HG02678 (cell line): ENCODE results near the gene PDE2A.
"Not testable (repeated sequence)": the region's sequence is repeated elsewhere in the genome, so short reads cannot be mapped to it uniquely, and the experiment has no call there.

Experiments
- ATAC-seq: cut with Tn5 transposase; IDR thresholded peaks from one replicate; pipeline ENCODE4 v1.9.1; 2021; ENCODE audit warnings: mild to moderate bottlenecking, moderate library complexity; ENCODE audit not compliant: unreplicated experiment

Gene PDE2A

DNA sequence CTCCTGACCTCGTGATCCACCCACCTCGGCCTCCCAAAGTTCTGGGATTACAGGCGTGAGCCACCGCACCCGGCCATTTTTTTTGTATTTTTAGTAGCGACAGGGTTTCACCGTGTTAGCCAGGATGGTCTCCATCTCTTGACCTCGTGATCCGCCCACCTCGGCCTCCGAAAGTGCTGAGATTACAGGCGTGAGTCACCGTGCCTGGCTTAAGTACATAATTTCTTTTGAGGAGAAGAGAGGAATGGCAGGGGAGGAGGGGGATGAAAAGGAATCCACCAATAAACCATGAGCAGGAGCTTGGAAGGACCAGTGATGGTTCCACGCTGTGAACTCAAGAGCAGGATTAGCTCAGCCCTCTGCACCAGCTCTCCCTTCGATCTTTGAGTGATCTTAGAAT lies 113.4 kb downstream of the PDE2A start:
- not testable (repeated sequence) for ATAC-seq

GRCh38 chr11:72556433-72556832 lies 117.8 kb downstream of the PDE2A start:
- ATAC-seq: no peak

GRCh38 chr11:72555014-72555522 lies 119.2 kb downstream of the PDE2A start:
- not testable (repeated sequence) for ATAC-seq

- ATAC-seq: no peak
Observed at GRCh38 chr11:72553706-72554105, 120.5 kb downstream of the PDE2A start.

- ATAC-seq: no peak
Observed at GRCh38 chr11:72552399-72552910, 121.8 kb downstream of the PDE2A start.

DNA sequence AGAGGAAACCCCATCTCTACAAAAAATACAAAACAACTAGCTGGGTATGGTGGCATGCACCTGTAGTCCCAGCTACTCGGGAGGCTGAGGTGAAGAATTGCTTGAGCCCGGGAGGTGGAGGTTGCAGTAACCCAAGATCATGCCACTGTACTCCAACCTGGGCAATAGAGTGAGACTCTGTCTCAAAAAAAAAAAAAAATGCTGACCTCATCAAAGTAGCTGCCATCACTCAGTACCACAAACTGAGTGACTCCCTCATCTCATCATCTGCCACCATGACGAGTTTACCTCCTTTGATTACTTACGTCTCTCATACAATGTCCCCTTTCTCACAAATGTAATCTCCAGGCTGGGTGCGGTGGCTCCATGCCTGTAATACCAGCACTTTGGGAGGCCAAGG lies 122.7 kb downstream of the PDE2A start:
- no peak for ATAC-seq

DNA sequence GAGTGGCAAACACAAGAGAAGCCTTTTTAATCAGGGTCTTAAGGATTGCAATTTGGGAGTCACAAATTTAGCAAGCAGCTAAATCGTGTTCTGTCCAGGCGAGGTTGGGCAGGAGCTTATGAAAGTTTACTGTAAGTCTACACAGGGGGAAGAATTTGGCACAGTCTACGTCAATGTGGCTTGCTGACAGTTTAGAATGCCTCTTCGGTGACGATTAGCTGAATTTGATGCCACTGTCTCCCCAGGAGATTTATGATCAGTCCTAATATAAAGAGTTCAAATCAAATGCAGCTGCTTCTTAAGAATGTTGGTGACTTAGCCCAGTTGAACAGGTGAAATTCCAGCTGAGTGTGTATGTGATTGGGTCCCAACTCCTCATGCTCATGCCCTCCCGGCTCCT lies 125.8 kb downstream of the PDE2A start:
- ATAC-seq: no peak

DNA sequence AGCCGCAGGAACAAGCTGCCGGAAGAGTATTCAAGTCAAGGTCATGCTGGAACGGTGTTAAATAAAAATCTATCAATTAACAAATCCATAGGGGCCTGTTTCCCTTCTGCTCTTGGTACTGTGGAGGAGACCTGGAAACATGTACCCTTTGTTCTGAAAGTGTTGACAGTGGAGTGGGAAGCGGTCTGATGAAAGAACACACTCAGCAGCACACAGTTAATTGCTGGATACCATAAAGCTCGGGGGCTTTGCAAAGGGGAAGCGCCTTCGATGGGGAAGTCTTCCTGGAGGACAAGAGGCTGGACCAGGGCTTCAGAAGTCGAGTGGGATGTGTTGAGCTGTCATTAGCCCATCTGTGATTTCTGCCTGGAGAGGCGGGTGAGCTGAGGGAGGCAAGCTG lies 127.4 kb downstream of the PDE2A start:
- no peak for ATAC-seq

GRCh38 chr11:72544589-72544988 lies 129.6 kb downstream of the PDE2A start:
- ATAC-seq: no peak

DNA sequence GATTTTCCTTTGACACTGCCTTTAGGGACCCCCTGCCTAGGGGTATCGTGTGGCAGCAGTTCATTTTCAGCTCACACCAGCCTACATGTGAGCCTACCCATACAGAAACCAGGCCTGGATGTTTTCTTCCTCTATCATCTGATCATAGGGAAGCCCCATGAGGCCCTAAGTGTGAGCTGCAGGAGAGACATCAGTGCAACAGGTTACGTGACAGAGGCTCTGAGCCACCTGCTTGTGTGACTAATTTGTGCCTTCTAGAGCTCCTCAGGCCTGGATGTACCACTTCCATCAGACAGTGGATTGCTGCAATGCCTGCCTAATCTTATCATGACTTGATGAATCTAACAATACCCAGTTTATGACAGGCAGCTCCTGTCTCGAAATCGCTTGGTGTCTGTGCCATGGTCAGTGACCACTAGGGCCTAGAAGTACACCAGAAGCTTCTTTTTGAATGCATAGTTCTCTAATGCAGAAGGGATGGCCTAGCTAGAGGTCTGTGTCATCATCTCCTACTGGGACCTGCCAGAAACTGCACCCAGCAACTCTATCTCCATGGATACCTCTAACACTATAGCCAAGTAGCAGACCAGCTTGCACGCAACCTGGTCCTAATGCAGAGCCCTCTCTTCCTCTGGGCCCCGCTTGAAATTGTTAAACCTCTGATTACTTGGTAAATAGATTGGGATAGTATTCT lies 130.2 kb downstream of the PDE2A start:
- ATAC-seq: no peak

GRCh38 chr11:72541257-72541974 lies 132.8 kb downstream of the PDE2A start:
- no peak for ATAC-seq

DNA sequence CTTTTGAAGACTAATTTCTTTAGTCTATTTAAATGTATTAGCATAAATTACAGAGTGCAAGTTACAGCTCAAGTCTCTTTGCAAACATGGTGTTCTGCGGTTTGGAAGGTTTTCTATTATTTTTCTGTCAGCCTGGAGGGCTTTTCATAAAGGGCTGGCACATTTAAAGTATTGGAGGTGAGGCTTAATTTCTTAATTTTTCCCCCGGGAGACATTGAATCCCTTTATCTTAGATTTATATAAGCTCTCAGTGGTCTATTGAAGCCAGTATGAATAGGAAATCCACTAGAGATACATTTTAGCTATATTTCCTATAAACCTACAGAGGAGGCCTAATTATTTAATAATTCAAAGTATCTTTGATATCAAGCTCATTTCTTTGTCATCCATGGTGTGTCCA lies 137.2 kb downstream of the PDE2A start:
- ATAC-seq: no peak

DNA sequence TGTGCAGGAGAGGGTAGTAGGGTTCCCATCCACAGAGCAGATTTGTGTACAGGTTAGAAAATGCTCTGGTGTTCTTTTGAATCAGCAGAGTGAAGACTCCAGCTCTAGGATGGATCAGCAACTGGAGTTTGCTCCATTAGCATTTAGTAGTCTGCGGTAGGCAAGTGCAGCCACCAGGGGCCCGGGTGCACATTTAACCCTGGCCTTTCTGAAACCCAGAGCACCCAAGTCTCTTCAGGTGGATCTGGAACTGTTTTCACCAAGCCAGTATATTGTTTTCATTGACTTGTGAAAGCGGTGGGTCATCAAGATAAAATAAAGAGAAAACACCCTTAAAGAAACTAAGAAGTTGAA lies 139.1 kb downstream of the PDE2A start:
- ATAC-seq: no peak

- ATAC-seq: no peak
Observed at GRCh38 chr11:72534371-72535193, 139.6 kb downstream of the PDE2A start.

DNA sequence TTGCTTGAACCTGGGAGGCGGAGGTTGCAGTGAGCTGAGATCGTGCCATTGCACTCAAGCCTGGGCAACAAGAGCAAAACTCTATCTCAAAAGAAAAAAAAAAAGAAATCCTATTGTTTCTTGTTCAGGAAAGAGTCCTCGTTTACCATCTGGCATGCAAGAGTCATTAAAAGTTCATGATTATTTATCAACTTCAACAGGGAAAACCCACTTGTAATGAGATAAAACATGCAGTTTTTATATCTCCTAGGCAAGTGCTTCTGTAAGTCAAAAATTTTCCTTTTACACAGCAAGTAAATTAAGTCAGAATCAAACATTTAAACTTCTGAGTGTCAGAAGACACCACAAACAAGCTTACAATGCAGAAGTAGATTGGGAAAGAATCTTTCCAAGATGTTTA lies 145.2 kb downstream of the PDE2A start:
- ATAC-seq: no peak

DNA sequence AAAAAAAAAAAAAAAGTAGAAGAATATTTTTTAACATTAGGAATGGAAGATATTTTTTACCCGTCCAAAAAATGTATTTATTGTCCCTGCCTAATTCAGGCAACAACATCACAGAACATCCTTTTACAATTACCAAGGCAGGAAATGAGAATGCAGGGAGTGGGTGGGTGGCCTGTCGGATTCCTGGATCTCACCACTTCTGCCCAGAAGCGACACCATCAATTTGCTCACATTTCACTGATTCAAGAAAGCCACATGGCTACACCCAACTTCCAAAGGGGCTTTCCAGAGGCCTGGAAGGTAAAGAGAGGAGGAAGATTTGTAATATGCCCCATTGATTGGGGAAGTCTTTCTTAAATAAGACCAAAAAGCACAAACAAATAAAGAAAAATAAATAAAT lies 146.1 kb downstream of the PDE2A start:
- ATAC-seq: no peak
